GM23248 (cell line): ENCODE results near the gene COL19A1. TPM values are rescaled to one million over a fixed set of nuclear protein-coding genes. Genes with fewer than 3 reads are reported as not detected.
A peak's percentile ranks its signal among the peaks of the same experiment; 100 is the strongest.

Experiments used
- DNase-seq: peaks from one replicate; pipeline ENCODE4 v3.0.0-alpha.2; 2015
- H2AFZ ChIP-seq: fragments of 200-600 bp; sonication (generic); 2 replicates; pipeline ENCODE4 v1.6.1; 2016; ENCODE audit warnings: antibody characterized with exemption
- H3F3A ChIP-seq: fragments of 200-600 bp; sonication (generic); 2 replicates; pipeline ENCODE4 v1.6.1; 2016; ENCODE audit warnings: mild to moderate bottlenecking, antibody characterized with exemption, mixed run types; ENCODE audit not compliant: insufficient read depth
- H3K27ac ChIP-seq: fragments of 200-600 bp; sonication (generic); 2 replicates; pipeline ENCODE4 v1.5.1; 2016; ENCODE audit warnings: mild to moderate bottlenecking
- H3K27me3 ChIP-seq: fragments of 200-600 bp; sonication (generic); replicated peaks from 2 replicates; pipeline ENCODE4 v1.6.1; 2016; ENCODE audit warnings: mild to moderate bottlenecking; ENCODE audit not compliant: insufficient read depth
- H3K36me3 ChIP-seq: fragments of 200-600 bp; sonication (generic); 2 replicates; pipeline ENCODE4 v1.6.1; 2016; ENCODE audit warnings: low read depth, mild to moderate bottlenecking
- H3K4me1 ChIP-seq: fragments of 200-600 bp; sonication (generic); 2 replicates; pipeline ENCODE4 v1.6.1; 2016; ENCODE audit warnings: mild to moderate bottlenecking; ENCODE audit not compliant: insufficient read depth
- H3K4me2 ChIP-seq: fragments of 200-600 bp; sonication (generic); one replicate; pipeline ENCODE4 v1.6.1; 2016; ENCODE audit warnings: mild to moderate bottlenecking; ENCODE audit not compliant: unreplicated experiment
- H3K4me3 ChIP-seq: fragments of 200-600 bp; sonication (generic); 2 replicates; pipeline ENCODE4 v1.5.1; 2016; ENCODE audit warnings: mild to moderate bottlenecking
- H3K79me2 ChIP-seq: fragments of 200-600 bp; sonication (generic); 2 replicates; pipeline ENCODE4 v1.6.1; 2016; ENCODE audit warnings: mild to moderate bottlenecking; ENCODE audit not compliant: insufficient read depth
- H3K9ac ChIP-seq: fragments of 200-600 bp; sonication (generic); 2 replicates; pipeline ENCODE4 v1.6.1; 2016; ENCODE audit warnings: mild to moderate bottlenecking
- H3K9me2 ChIP-seq: fragments of 200-600 bp; sonication (generic); 2 replicates; pipeline ENCODE4 v1.6.1; 2016; ENCODE audit warnings: mixed run types, mild to moderate bottlenecking, moderate library complexity; ENCODE audit not compliant: insufficient read depth
- H3K9me3 ChIP-seq: fragments of 200-600 bp; sonication (generic); one replicate; pipeline ENCODE4 v1.6.1; 2017; ENCODE audit warnings: low read depth
- H4K20me1 ChIP-seq: fragments of 200-600 bp; sonication (generic); 2 replicates; pipeline ENCODE4 v1.6.0; 2016; ENCODE audit not compliant: insufficient read depth
- EZH2 ChIP-seq: fragments of 200-600 bp; sonication (generic); IDR thresholded peaks from 2 replicates; pipeline ENCODE4 v1.6.1; 2018; ENCODE audit warnings: antibody characterized with exemption, mild to moderate bottlenecking; ENCODE audit not compliant: insufficient read depth, poor library complexity, severe bottlenecking
- EZH2phosphoT487 ChIP-seq: fragments of 200-600 bp; sonication (generic); IDR thresholded peaks from 2 replicates; pipeline ENCODE4 v1.6.1; 2018; ENCODE audit warnings: antibody characterized with exemption, moderate library complexity, mild to moderate bottlenecking, low read depth; ENCODE audit not compliant: insufficient read depth
- WGBS, 2 experiments: methylation state at CpG; one replicate each; pipeline ENCODE4 v1.1.6; 2015 to 2017; ENCODE audit warnings: low lambda C conversion rate in 2 of 2, low coverage in 1 of 2; ENCODE audit errors: missing lambda C conversion rate in 2 of 2; 5-methylcytosine and 5-hydroxymethylcytosine counted together
- in situ Hi-C: fragments of 300-500 bp; cut with MboI; formaldehyde crosslinking; loops from 2 replicates; pipeline ENCODE4 v1.15.0; 2020
- polyA plus RNA-seq: library from polyadenylated mRNA; unstranded; fragments of >200 nt; fragmentation: Nextera tagmentation; extraction: Ambion mirVana; gene quantifications from 2 replicates; pipeline ENCODE4 v1.2.1, GENCODE V29; 2016
- total RNA-seq: library from RNA; depleted of rRNA; stranded (reverse); fragments of >200 nt; shearing (Covaris generic); gene quantifications from 2 replicates; pipeline ENCODE4 v1.2.3, GENCODE V29; 2014

The COL19A1 gene
- total and polyA plus RNA-seq, 2 experiments from 2014 or later = not detected

GRCh38 chr6:69871107-69871506 lies 4.8 kb downstream of the COL19A1 start:
- H3K27ac ChIP-seq = no peak overlapping the region
- no peaks in the 10 kb centered on the region for H3K79me2 ChIP-seq
- H3K36me3 ChIP-seq = no peaks in the 10 kb centered on the region
- no peak overlapping the region for H3K4me3 ChIP-seq
- no peaks in the 10 kb centered on the region for H3K9me2 ChIP-seq
- H2AFZ ChIP-seq = no peak overlapping the region
- no peaks in the 10 kb centered on the region for H4K20me1 ChIP-seq
- no peak overlapping the region for H3K4me2 ChIP-seq
- no peaks in the 10 kb centered on the region for H3K4me1 ChIP-seq
- no peak for TF ChIP-seq EZH2
- no peak for TF ChIP-seq EZH2phosphoT487
- WGBS, 2 experiments = 71 to 73% methylated on average over 2 of the region's 2 CpGs
- no peaks in the 10 kb centered on the region for H3F3A ChIP-seq
- DNase-seq = no peak
- no peaks in the 10 kb centered on the region for H3K9me3 ChIP-seq
- H3K27me3 ChIP-seq = peaks cover 21% of the 10 kb centered on the region
- in situ Hi-C loops = no loop called here
- no peak overlapping the region for H3K9ac ChIP-seq

GRCh38 chr6:69873291-69873690 lies 6.9 kb downstream of the COL19A1 start:
- H3K9me3 ChIP-seq = no peaks in the 10 kb centered on the region
- no peak overlapping the region for H3K27ac ChIP-seq
- no peaks in the 10 kb centered on the region for H3F3A ChIP-seq
- H3K27me3 ChIP-seq = peaks cover 13% of the 10 kb centered on the region
- no peaks in the 10 kb centered on the region for H3K36me3 ChIP-seq
- no peak overlapping the region for H3K9ac ChIP-seq
- H3K4me3 ChIP-seq = no peak overlapping the region
- 47 to 49% methylated on average over 2 of the region's 2 CpGs for WGBS, 2 experiments
- no peaks in the 10 kb centered on the region for H4K20me1 ChIP-seq
- DNase-seq = no peak
- H3K79me2 ChIP-seq = no peaks in the 10 kb centered on the region
- no peaks in the 10 kb centered on the region for H3K9me2 ChIP-seq
- in situ Hi-C loops = no loop called here
- TF ChIP-seq EZH2phosphoT487 (no peak), EZH2 (no peak)
- no peak overlapping the region for H3K4me2 ChIP-seq
- no peaks in the 10 kb centered on the region for H3K4me1 ChIP-seq
- H2AFZ ChIP-seq = no peak overlapping the region

DNA sequence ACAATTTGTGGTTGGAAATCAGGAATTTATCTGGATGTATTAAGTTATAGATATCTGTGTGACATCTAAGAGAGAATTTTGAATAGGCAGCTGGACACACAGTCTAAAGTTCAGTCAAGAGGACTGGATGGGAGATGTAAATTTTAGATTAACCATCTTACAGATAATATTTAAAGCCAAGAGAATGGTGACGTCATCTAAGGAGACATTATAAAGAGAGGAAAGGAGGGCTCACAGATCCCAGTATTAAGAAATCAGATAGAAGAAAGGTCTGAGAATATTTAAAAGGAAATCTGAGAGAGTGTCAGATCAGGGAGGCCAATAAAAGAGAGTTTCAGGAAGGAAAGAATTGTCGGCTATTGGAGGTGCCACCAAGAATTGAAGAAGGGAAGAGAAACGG lies 9.4 kb downstream of the COL19A1 start:
- no peak overlapping the region for H3K27ac ChIP-seq
- WGBS, 2 experiments = 48 to 57% methylated on average over 3 of the region's 3 CpGs
- peaks cover 5% of the 10 kb centered on the region; the same call in 1 of the 2 replicates for H3K27me3 ChIP-seq
- in situ Hi-C loops = no loop called here
- no peaks in the 10 kb centered on the region for H3K4me1 ChIP-seq
- no peak overlapping the region for H2AFZ ChIP-seq
- no peak for DNase-seq
- no peak for TF ChIP-seq EZH2
- TF ChIP-seq EZH2phosphoT487 = no peak
- no peak overlapping the region for H3K4me3 ChIP-seq
- H3K9me3 ChIP-seq = no peaks in the 10 kb centered on the region
- no peaks in the 10 kb centered on the region for H4K20me1 ChIP-seq
- no peak overlapping the region for H3K4me2 ChIP-seq
- H3K36me3 ChIP-seq = no peaks in the 10 kb centered on the region
- no peaks in the 10 kb centered on the region for H3K9me2 ChIP-seq
- H3K9ac ChIP-seq = no peak overlapping the region
- H3F3A ChIP-seq = no peaks in the 10 kb centered on the region
- H3K79me2 ChIP-seq = no peaks in the 10 kb centered on the region

GRCh38 chr6:69878795-69879194 lies 12.4 kb downstream of the COL19A1 start:
- no peaks in the 10 kb centered on the region for H3K9me2 ChIP-seq
- no peaks in the 10 kb centered on the region for H3K9me3 ChIP-seq
- WGBS, 2 experiments = 78 to 88% methylated on average over 1 of the region's 1 CpG
- H3K4me2 ChIP-seq = no peak overlapping the region
- no peaks in the 10 kb centered on the region for H3F3A ChIP-seq
- H4K20me1 ChIP-seq = no peaks in the 10 kb centered on the region
- H3K27ac ChIP-seq = no peak overlapping the region
- no peak overlapping the region for H3K4me3 ChIP-seq
- no peak overlapping the region for H3K9ac ChIP-seq
- H3K4me1 ChIP-seq = no peaks in the 10 kb centered on the region
- H3K36me3 ChIP-seq = no peaks in the 10 kb centered on the region
- DNase-seq = no peak
- peaks cover 5% of the 10 kb centered on the region; the same call in 1 of the 2 replicates for H3K27me3 ChIP-seq
- TF ChIP-seq EZH2phosphoT487 (no peak), EZH2 (no peak)
- H2AFZ ChIP-seq = no peak overlapping the region
- H3K79me2 ChIP-seq = no peaks in the 10 kb centered on the region
- in situ Hi-C loops = no loop called here

- in situ Hi-C loops = no loop called here
- H4K20me1 ChIP-seq = no peaks in the 10 kb centered on the region
- DNase-seq = peak; percentile 3
- no peaks in the 10 kb centered on the region for H3K9me3 ChIP-seq
- no peaks in the 10 kb centered on the region for H3K79me2 ChIP-seq
- no peaks in the 10 kb centered on the region for H3F3A ChIP-seq
- H3K36me3 ChIP-seq = no peaks in the 10 kb centered on the region
- TF ChIP-seq EZH2 (no peak), EZH2phosphoT487 (no peak)
- H3K27ac ChIP-seq = no peak overlapping the region
- no peaks in the 10 kb centered on the region for H3K4me1 ChIP-seq
- H3K9ac ChIP-seq = no peak overlapping the region
- H3K9me2 ChIP-seq = no peaks in the 10 kb centered on the region
- 72 to 75% methylated on average over 3 of the region's 3 CpGs for WGBS, 2 experiments
- H3K4me3 ChIP-seq = no peak overlapping the region
- peaks cover 5% of the 10 kb centered on the region; the same call in 1 of the 2 replicates for H3K27me3 ChIP-seq
- no peak overlapping the region for H3K4me2 ChIP-seq
- no peak overlapping the region for H2AFZ ChIP-seq
These were observed 14.2 kb downstream of the COL19A1 start for GRCh38 chr6:69880601-69881000.
